HepG2 (cell line): ENCODE results near the gene KLHL11. TPM values are rescaled to one million over a fixed set of nuclear protein-coding genes. Genes with fewer than 3 reads are reported as not detected.

Experiments
- ADNP ChIP-seq: sonication (generic); formaldehyde crosslinking; IDR thresholded peaks from 2 replicates; pipeline ENCODE4 v1.4.0; 2020; ENCODE audit warnings: missing genetic modification reagents
- AHR ChIP-seq: IDR thresholded peaks from 2 replicates; pipeline ENCODE4 v1.6.1; 2018; ENCODE audit warnings: missing genetic modification reagents, missing compliant biosample characterization
- ATM ChIP-seq: fragments of 450-650 bp; IDR thresholded peaks from 2 replicates; pipeline ENCODE4 v1.7.1; 2017; ENCODE audit warnings: mild to moderate bottlenecking, borderline replicate concordance
- CENPBD1 ChIP-seq: sonication (generic); formaldehyde crosslinking; IDR thresholded peaks from 2 replicates; pipeline ENCODE4 v1.8.0; 2022; ENCODE audit warnings: missing genetic modification reagents, low read depth, mild to moderate bottlenecking, borderline replicate concordance
- CHD2 ChIP-seq: IDR thresholded peaks from 2 replicates; pipeline ENCODE4 v1.6.1; 2011; ENCODE audit warnings: low read depth, low read length, improper control_type of control experiment
- DZIP1 ChIP-seq: sonication (generic); formaldehyde crosslinking; IDR thresholded peaks from 2 replicates; pipeline ENCODE4 v1.5.0; 2020; ENCODE audit warnings: mild to moderate bottlenecking, missing genetic modification reagents
- FOXA1 ChIP-seq, 2 experiments: fragments of 450-650 bp in 1 of 2; sonication (generic) in 1 of 2; formaldehyde crosslinking in 1 of 2; IDR thresholded peaks; 2 replicates each; pipeline versions ENCODE4 v1.4.0 to v1.6.1; 2016 to 2020; ENCODE audit warnings: missing genetic modification reagents in 1 of 2
- FOXO1 ChIP-seq: sonication (generic); formaldehyde crosslinking; IDR thresholded peaks from 2 replicates; pipeline ENCODE4 v1.4.0; 2020; ENCODE audit warnings: missing genetic modification reagents
- HNRNPLL ChIP-seq: fragments of 200-400 bp; formaldehyde crosslinking; IDR thresholded peaks from 2 replicates; pipeline ENCODE4 v1.6.1; 2017; ENCODE audit warnings: mild to moderate bottlenecking, low read depth, low read length; ENCODE audit not compliant: poor library complexity, severe bottlenecking
- KAT2B ChIP-seq: fragments of 150-350 bp; IDR thresholded peaks from 2 replicates; pipeline ENCODE4 v1.6.1; 2014; ENCODE audit warnings: low read depth, low read length, borderline replicate concordance
- KLF13 ChIP-seq: sonication (generic); formaldehyde crosslinking; IDR thresholded peaks from 2 replicates; pipeline ENCODE4 v1.4.0; 2020; ENCODE audit warnings: mild to moderate bottlenecking, missing genetic modification reagents
- KLF9 ChIP-seq: IDR thresholded peaks from 2 replicates; pipeline ENCODE4 v1.6.1; 2016; ENCODE audit warnings: low read depth
- LBX2 ChIP-seq: sonication (generic); formaldehyde crosslinking; IDR thresholded peaks from 2 replicates; pipeline ENCODE4 v1.5.0; 2020; ENCODE audit warnings: missing genetic modification reagents, mild to moderate bottlenecking, borderline replicate concordance
- MTA3 ChIP-seq: sonication (generic); formaldehyde crosslinking; IDR thresholded peaks from 2 replicates; pipeline ENCODE4 v1.4.0; 2020; ENCODE audit warnings: missing genetic modification reagents
- NAIF1 ChIP-seq: sonication (generic); formaldehyde crosslinking; IDR thresholded peaks from 2 replicates; pipeline ENCODE4 v1.5.0; 2020; ENCODE audit warnings: mild to moderate bottlenecking, missing genetic modification reagents, borderline replicate concordance
- PHF8 ChIP-seq: sonication (generic); formaldehyde crosslinking; IDR thresholded peaks from 2 replicates; pipeline ENCODE4 v1.5.0; 2020; ENCODE audit warnings: missing genetic modification reagents
- TCF12 ChIP-seq, 2 experiments: fragments of 450-650 bp in 1 of 2; sonication (generic) in 1 of 2; formaldehyde crosslinking in 1 of 2; IDR thresholded peaks; 2 replicates each; pipeline versions ENCODE4 v1.6.1 to v1.8.0; 2017 to 2022; ENCODE audit warnings: antibody characterized with exemption in 1 of 2, mild to moderate bottlenecking in 1 of 2, missing genetic modification reagents in 1 of 2, moderate library complexity in 1 of 2
- U2AF2 ChIP-seq: fragments of 200-400 bp; formaldehyde crosslinking; IDR thresholded peaks from 2 replicates; pipeline ENCODE4 v1.6.1; 2017; ENCODE audit warnings: low read depth, mild to moderate bottlenecking, low read length
- ZBTB49 ChIP-seq: sonication (generic); formaldehyde crosslinking; IDR thresholded peaks from 2 replicates; pipeline ENCODE4 v1.4.0; 2020; ENCODE audit warnings: missing genetic modification reagents, borderline replicate concordance
- ZFY ChIP-seq: sonication (generic); formaldehyde crosslinking; IDR thresholded peaks from 2 replicates; pipeline ENCODE4 v1.4.0; 2020; ENCODE audit warnings: missing genetic modification reagents
- ZNF121 ChIP-seq: sonication (generic); formaldehyde crosslinking; IDR thresholded peaks from 2 replicates; pipeline ENCODE4 v1.5.0; 2020; ENCODE audit warnings: mild to moderate bottlenecking, missing genetic modification reagents
- ZNF253 ChIP-seq: sonication (generic); formaldehyde crosslinking; IDR thresholded peaks from 2 replicates; pipeline ENCODE4 v1.8.0; 2022; ENCODE audit warnings: mild to moderate bottlenecking, missing genetic modification reagents, borderline replicate concordance
- ZNF564 ChIP-seq: sonication (generic); formaldehyde crosslinking; IDR thresholded peaks from 2 replicates; pipeline ENCODE4 v1.8.1; 2023; ENCODE audit warnings: mild to moderate bottlenecking, missing genetic modification reagents
- ZNF883 ChIP-seq: sonication (generic); formaldehyde crosslinking; IDR thresholded peaks from 2 replicates; pipeline ENCODE4 v1.5.1; 2020; ENCODE audit warnings: mild to moderate bottlenecking, missing genetic modification reagents; ENCODE audit errors: not compliant biosample characterization
- ZSCAN12 ChIP-seq: sonication (generic); formaldehyde crosslinking; IDR thresholded peaks from 2 replicates; pipeline ENCODE4 v1.9.0; 2021; ENCODE audit warnings: mild to moderate bottlenecking, missing genetic modification reagents
- polyA plus RNA-seq, 8 experiments: library from polyadenylated mRNA; depleted of rRNA in 3 of 8; stranded (reverse) in 7 of 8; unstranded in 1 of 8; fragments of >200 nt; fragmentation: Illumina TruSeq in 4 of 8; extraction: Trizol in 4 of 8; gene quantifications; 2 replicates each; pipeline versions ENCODE4 v1.2.1 to v1.2.3, GENCODE V29; 2011 to 2016; ENCODE audit warnings: low read depth in 4 of 8, missing spikeins in 1 of 8, mixed read lengths in 1 of 8; ENCODE audit not compliant: insufficient read depth in 1 of 8
- total RNA-seq, 5 experiments: library from RNA; depleted of rRNA; stranded (reverse); fragments of >200 nt; fragmentation: Illumina TruSeq; extraction: Trizol; gene quantifications; 2 replicates each; pipeline ENCODE4 v1.2.3, GENCODE V29; 2016; ENCODE audit warnings: low read depth in 1 of 5

The KLHL11 gene
- total and polyA plus RNA-seq, 2 of the 13 experiments (the other 11 are each of a cell fraction or from before 2014, with no cell fraction given), result 7.7 to 27.5 TPM

GRCh38 chr17:41864836-41865595 lies at the start of gene KLHL11 (continued):
- TF ChIP-seq DZIP1 (CRISPR knock-in tag) (0 out of 2 replicates have a peak, but pooled peaks have one; percentile 81), KAT2B (no peak), KLF13 (CRISPR knock-in tag) (no peak), U2AF2 (no peak), ZSCAN12 (CRISPR knock-in tag) (no peak), ZNF121 (CRISPR knock-in tag) (peak; percentile 60; the same call in 1 of the 2 replicates), TCF12 (IDR thresholded peaks at IDR 0.05) (no peak), TCF12 (CRISPR knock-in tag; IDR thresholded peaks at IDR 0.05) (no peak), CENPBD1 (no peak), ZFY (peak; percentile 97), LBX2 (CRISPR knock-in tag) (peak; percentile 72; the same call in 1 of the 2 replicates), AHR (CRISPR knock-in tag) (no peak; the same call in 1 of the 2 replicates), MTA3 (CRISPR knock-in tag) (no peak), ZNF564 (CRISPR knock-in tag) (peak; percentile 89), CHD2 (0 out of 2 replicates have a peak, but pooled peaks have one; percentile 20), ATM (no peak), PHF8 (peak; percentile 98), ZNF883 (CRISPR knock-in tag) (peak; percentile 87), ZBTB49 (CRISPR knock-in tag) (no peak), HNRNPLL (peak; percentile 93), FOXO1 (CRISPR knock-in tag) (peak; percentile 38), ZNF253 (CRISPR knock-in tag) (no peak), KLF9 (no peak), NAIF1 (peak; percentile 70; the same call in 1 of the 2 replicates), ADNP (CRISPR knock-in tag) (no peak), FOXA1 (IDR thresholded peaks at IDR 0.05) (no peak), FOXA1 (CRISPR knock-in tag; IDR thresholded peaks at IDR 0.05) (no peak)
